Loucy (cell line): ENCODE data around the gene ARID1B.

ENCODE experiments used
- H2AFZ ChIP-seq: fragments of 200-600 bp; sonication (generic); 2 replicates; pipeline ENCODE4 v1.6.0; 2016; ENCODE audit warnings: antibody characterized with exemption, mild to moderate bottlenecking, low read length, moderate library complexity
- H3F3A ChIP-seq: fragments of 200-600 bp; 2 replicates; pipeline ENCODE4 v1.6.0; 2016; ENCODE audit warnings: antibody characterized with exemption, low read depth, mild to moderate bottlenecking
- H3K27me3 ChIP-seq: fragments of 200-600 bp; sonication (generic); 2 replicates; pipeline ENCODE4 v1.6.1; 2014; ENCODE audit warnings: low read length, mild to moderate bottlenecking; ENCODE audit not compliant: insufficient read depth, poor library complexity, severe bottlenecking
- H3K36me3 ChIP-seq: fragments of 200-600 bp; sonication (generic); 2 replicates; pipeline ENCODE4 v1.6.1; 2016; ENCODE audit warnings: low read length; ENCODE audit not compliant: insufficient read depth
- H3K4me1 ChIP-seq: fragments of 200-600 bp; sonication (generic); 2 replicates; pipeline ENCODE4 v1.5.1; 2014; ENCODE audit warnings: low read length, mild to moderate bottlenecking; ENCODE audit not compliant: insufficient read depth, poor library complexity, severe bottlenecking
- H3K4me2 ChIP-seq: fragments of 200-600 bp; sonication (generic); 2 replicates; pipeline ENCODE4 v1.6.0; 2014; ENCODE audit warnings: antibody characterized with exemption, low read length, low read depth, mild to moderate bottlenecking; ENCODE audit not compliant: poor library complexity, severe bottlenecking
- H3K4me3 ChIP-seq: fragments of 200-600 bp; sonication (generic); 2 replicates; pipeline ENCODE4 v1.5.1; 2014; ENCODE audit warnings: low read length, mild to moderate bottlenecking, mixed read lengths; ENCODE audit not compliant: poor library complexity, severe bottlenecking
- H3K79me2 ChIP-seq: fragments of 200-600 bp; sonication (generic); 2 replicates; pipeline ENCODE4 v1.6.1; 2014; ENCODE audit warnings: low read length; ENCODE audit not compliant: insufficient read depth
- H3K9ac ChIP-seq: fragments of 200-600 bp; sonication (generic); 2 replicates; pipeline ENCODE4 v1.6.0; 2014; ENCODE audit warnings: mild to moderate bottlenecking, low read depth, low read length, moderate library complexity; ENCODE audit not compliant: poor library complexity, severe bottlenecking
- H3K9me2 ChIP-seq: fragments of 200-600 bp; sonication (generic); replicated peaks from 2 replicates; pipeline ENCODE4 v1.6.1; 2016; ENCODE audit warnings: low read depth, low read length, mixed read lengths
- H3K9me3 ChIP-seq: fragments of 200-600 bp; sonication (generic); 2 replicates; pipeline ENCODE4 v1.6.1; 2014; ENCODE audit warnings: mild to moderate bottlenecking, antibody characterized with exemption, low read length, low read depth; ENCODE audit not compliant: insufficient read depth
- H4K20me1 ChIP-seq: fragments of 200-600 bp; sonication (generic); 2 replicates; pipeline ENCODE4 v1.6.0; 2014; ENCODE audit warnings: antibody characterized with exemption, low read length, mild to moderate bottlenecking; ENCODE audit not compliant: insufficient read depth, poor library complexity, severe bottlenecking
- EZH2phosphoT487 ChIP-seq: fragments of 200-600 bp; IDR thresholded peaks from 2 replicates; pipeline ENCODE4 v1.6.1; 2018; ENCODE audit warnings: antibody characterized with exemption, mild to moderate bottlenecking, moderate library complexity, borderline replicate concordance
- TF ChIP-seq, protein P1 (sequence below): fragments of 200-600 bp; sonication (generic); conservative IDR thresholded peaks from 2 replicates; pipeline ENCODE4 v1.5.1; 2014; ENCODE audit warnings: mild to moderate bottlenecking, antibody characterized with exemption, low read length

The ARID1B gene

DNA sequence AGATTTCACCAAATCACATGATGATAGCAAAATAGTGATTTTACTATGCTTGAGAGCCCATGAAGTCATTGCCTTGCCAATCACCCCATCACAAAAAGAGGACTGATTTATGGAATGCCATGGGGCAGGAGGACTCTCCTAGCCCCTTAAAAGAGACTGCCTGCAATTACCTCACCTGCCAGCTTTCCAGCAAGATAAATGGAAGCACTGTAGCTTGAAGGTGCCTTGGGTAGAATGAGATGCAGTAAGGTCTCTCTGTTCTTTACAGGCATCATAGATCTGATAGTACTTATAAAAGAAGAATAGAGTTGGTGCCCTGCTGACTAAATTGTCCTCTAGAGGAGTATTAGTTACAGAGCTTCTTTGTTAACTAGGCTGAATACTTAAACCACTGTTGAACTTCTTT is 303.8 kb downstream of the ARID1B start:
- TF ChIP-seq EZH2phosphoT487: no peak
- TF ChIP-seq, protein P1, sequence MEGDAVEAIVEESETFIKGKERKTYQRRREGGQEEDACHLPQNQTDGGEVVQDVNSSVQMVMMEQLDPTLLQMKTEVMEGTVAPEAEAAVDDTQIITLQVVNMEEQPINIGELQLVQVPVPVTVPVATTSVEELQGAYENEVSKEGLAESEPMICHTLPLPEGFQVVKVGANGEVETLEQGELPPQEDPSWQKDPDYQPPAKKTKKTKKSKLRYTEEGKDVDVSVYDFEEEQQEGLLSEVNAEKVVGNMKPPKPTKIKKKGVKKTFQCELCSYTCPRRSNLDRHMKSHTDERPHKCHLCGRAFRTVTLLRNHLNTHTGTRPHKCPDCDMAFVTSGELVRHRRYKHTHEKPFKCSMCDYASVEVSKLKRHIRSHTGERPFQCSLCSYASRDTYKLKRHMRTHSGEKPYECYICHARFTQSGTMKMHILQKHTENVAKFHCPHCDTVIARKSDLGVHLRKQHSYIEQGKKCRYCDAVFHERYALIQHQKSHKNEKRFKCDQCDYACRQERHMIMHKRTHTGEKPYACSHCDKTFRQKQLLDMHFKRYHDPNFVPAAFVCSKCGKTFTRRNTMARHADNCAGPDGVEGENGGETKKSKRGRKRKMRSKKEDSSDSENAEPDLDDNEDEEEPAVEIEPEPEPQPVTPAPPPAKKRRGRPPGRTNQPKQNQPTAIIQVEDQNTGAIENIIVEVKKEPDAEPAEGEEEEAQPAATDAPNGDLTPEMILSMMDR: no peak
- Histone ChIP-seq H3K79me2 (peaks cover 69% of the 10 kb centered on the region), H3K9me2 (no peaks in the 10 kb centered on the region), H3K9ac (no peak overlapping the region), H3K4me2 (no peak overlapping the region), H4K20me1 (peaks cover 19% of the 10 kb centered on the region), H3F3A (no peaks in the 10 kb centered on the region), H3K9me3 (no peaks in the 10 kb centered on the region), H3K27me3 (no peaks in the 10 kb centered on the region), H3K4me1 (peaks cover 32% of the 10 kb centered on the region), H3K4me3 (no peak overlapping the region), H2AFZ (no peak overlapping the region), H3K36me3 (peaks cover 17% of the 10 kb centered on the region; the same call in 1 of the 2 replicates)

DNA sequence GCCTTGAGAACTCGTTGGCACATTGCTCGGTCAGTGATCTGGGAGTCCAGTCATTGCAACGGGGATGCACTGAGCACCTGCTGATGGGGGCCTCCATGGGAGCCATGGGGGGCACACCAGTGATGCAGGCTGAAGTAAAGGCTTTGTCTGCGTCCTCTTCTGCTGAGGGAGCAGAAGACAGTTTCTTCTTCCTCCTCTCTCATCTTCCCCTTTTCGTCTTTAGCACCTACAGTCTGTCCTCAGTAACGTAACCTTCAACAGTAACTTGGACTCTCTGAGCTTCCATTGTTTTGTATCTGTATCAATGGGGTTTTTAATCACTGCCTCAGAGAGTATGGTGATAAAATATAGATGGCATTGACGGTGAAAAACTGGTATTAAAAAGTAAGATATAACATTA is 306.2 kb downstream of the ARID1B start:
- Histone ChIP-seq H3K9me3 (no peaks in the 10 kb centered on the region), H3K9me2 (no peaks in the 10 kb centered on the region), H3K27me3 (no peaks in the 10 kb centered on the region), H3K79me2 (peaks cover 63% of the 10 kb centered on the region), H3K36me3 (peaks cover 17% of the 10 kb centered on the region; the same call in 1 of the 2 replicates), H3K4me3 (no peak overlapping the region), H3F3A (no peaks in the 10 kb centered on the region), H2AFZ (no peak overlapping the region), H3K9ac (no peak overlapping the region), H3K4me2 (no peak overlapping the region), H3K4me1 (peaks cover 39% of the 10 kb centered on the region), H4K20me1 (peaks cover 12% of the 10 kb centered on the region)
- no peak for TF ChIP-seq EZH2phosphoT487

DNA sequence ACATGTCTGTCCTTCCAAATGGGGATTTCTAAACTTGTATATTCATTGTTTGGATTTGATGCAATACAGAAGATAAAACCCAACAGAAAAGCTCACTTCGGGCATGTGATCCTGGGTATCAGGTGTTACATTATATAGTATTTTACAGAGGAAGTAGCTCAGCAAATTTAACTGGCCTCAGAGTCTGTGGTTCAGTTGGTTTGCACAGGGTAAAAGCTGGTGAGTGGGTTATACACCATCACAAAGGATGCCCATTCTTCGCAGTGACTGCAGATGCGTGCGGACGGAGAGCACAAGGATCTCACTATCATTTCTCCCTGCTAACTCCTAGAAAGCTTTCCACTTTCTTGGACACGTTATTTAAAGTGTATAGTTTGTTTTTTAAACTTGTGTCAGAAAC is 309.5 kb downstream of the ARID1B start:
- no peaks in the 10 kb centered on the region for H3K9me3 ChIP-seq
- H3K4me3 ChIP-seq: peak overlapping the region; percentile 35
- no peak overlapping the region for H2AFZ ChIP-seq
- H3K9ac ChIP-seq: peak overlapping the region; percentile 25
- H3K4me1 ChIP-seq: peaks cover 41% of the 10 kb centered on the region
- no peaks in the 10 kb centered on the region for H3K9me2 ChIP-seq
- H3K27me3 ChIP-seq: no peaks in the 10 kb centered on the region
- H4K20me1 ChIP-seq: peaks cover 3% of the 10 kb centered on the region
- peaks cover 24% of the 10 kb centered on the region; the same call in 1 of the 2 replicates for H3K36me3 ChIP-seq
- no peaks in the 10 kb centered on the region for H3F3A ChIP-seq
- no peak for TF ChIP-seq EZH2phosphoT487
- TF ChIP-seq, protein P1: no peak
- H3K4me2 ChIP-seq: peak overlapping the region; percentile 60
- peaks cover 41% of the 10 kb centered on the region for H3K79me2 ChIP-seq

DNA sequence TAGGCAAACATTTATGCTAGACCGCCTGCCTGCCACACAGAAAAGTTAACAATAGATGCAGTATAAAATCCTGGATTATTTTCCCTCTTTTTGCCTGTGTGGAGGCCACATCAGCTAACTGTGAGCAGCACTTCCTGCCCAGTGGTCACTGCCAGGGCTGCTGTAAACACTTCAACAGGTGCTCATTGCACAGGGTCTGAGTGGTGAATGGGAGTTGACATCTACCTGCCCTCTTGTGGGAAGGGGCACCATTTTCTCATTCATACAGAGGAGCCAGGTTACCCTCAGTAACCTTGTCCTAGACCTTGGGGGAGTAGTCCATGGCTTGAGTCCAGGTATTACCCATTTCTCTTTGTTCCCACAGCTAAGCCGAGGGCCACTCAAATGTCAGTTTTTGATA is 310.8 kb downstream of the ARID1B start:
- Histone ChIP-seq H3K4me3 (no peak overlapping the region), H3K9me2 (no peaks in the 10 kb centered on the region), H3K4me2 (peak overlapping the region; percentile 60), H3K79me2 (peaks cover 28% of the 10 kb centered on the region), H3K9me3 (no peaks in the 10 kb centered on the region), H4K20me1 (peaks cover 3% of the 10 kb centered on the region), H2AFZ (no peak overlapping the region), H3K4me1 (peaks cover 35% of the 10 kb centered on the region), H3K27me3 (no peaks in the 10 kb centered on the region), H3F3A (no peaks in the 10 kb centered on the region), H3K9ac (peak overlapping the region; percentile 25), H3K36me3 (peaks cover 34% of the 10 kb centered on the region; the same call in 1 of the 2 replicates)
- no peak for TF ChIP-seq EZH2phosphoT487
- TF ChIP-seq, protein P1: no peak
